HG03354 (cell line): ENCODE data around the gene DGCR6L.
"Not testable (repeated sequence)": the region's sequence is repeated elsewhere in the genome, so short reads cannot be mapped to it uniquely, and the experiment has no call there.

Source experiments
- ATAC-seq: cut with Tn5 transposase; IDR thresholded peaks from one replicate; pipeline ENCODE4 v1.9.1; 2021; ENCODE audit warnings: mild to moderate bottlenecking; ENCODE audit not compliant: unreplicated experiment, poor library complexity, severe bottlenecking

The DGCR6L gene

GRCh38 chr22:20296598-20296997 lies 23.3 kb downstream of the DGCR6L start:
- no peak for ATAC-seq

GRCh38 chr22:20295262-20296064 lies 24.4 kb downstream of the DGCR6L start:
- ATAC-seq: no peak

- ATAC-seq: no peak
Measured at GRCh38 chr22:20292673-20293232, 27.1 kb downstream of the DGCR6L start.

GRCh38 chr22:20292108-20292507 lies 27.8 kb downstream of the DGCR6L start:
- ATAC-seq: no peak

- ATAC-seq: no peak
Measured at GRCh38 chr22:20291604-20292063, 28.2 kb downstream of the DGCR6L start.

GRCh38 chr22:20291249-20291586 lies 28.6 kb downstream of the DGCR6L start:
- no peak for ATAC-seq

GRCh38 chr22:20290578-20291248 lies 29.1 kb downstream of the DGCR6L start:
- no peak for ATAC-seq

GRCh38 chr22:20290045-20290392 lies 29.8 kb downstream of the DGCR6L start:
- ATAC-seq: no peak

- not testable (repeated sequence) for ATAC-seq
Measured at GRCh38 chr22:20289182-20290044, 30.4 kb downstream of the DGCR6L start.

- ATAC-seq: not testable (repeated sequence)
Measured at GRCh38 chr22:20286784-20287423, 33.0 kb downstream of the DGCR6L start.

GRCh38 chr22:20286312-20286660 lies 33.6 kb downstream of the DGCR6L start:
- not testable (repeated sequence) for ATAC-seq

- ATAC-seq: not testable (repeated sequence)
Measured at GRCh38 chr22:20285473-20286311, 34.2 kb downstream of the DGCR6L start.

GRCh38 chr22:20284471-20285086 lies 35.3 kb downstream of the DGCR6L start:
- no peak for ATAC-seq

- no peak for ATAC-seq
Measured at GRCh38 chr22:20283674-20284066, 36.2 kb downstream of the DGCR6L start.

- no peak for ATAC-seq
Measured at GRCh38 chr22:20282901-20283673, 36.8 kb downstream of the DGCR6L start.

GRCh38 chr22:20281891-20282290 lies 38.0 kb downstream of the DGCR6L start:
- no peak for ATAC-seq

GRCh38 chr22:20281473-20281872 lies 38.4 kb downstream of the DGCR6L start:
- not testable (repeated sequence) for ATAC-seq

GRCh38 chr22:20280866-20281265 lies 39.0 kb downstream of the DGCR6L start:
- no peak for ATAC-seq
